Testis (tissue), 2 donors: ENCODE results near the gene BAIAP3.

Experiments used
- CTCF ChIP-seq, 3 experiments: fragments of 450-650 bp in 2 of 3; fragments of 200-600 bp in 1 of 3; sonication (generic) in 1 of 3; IDR thresholded peaks; one replicate each; pipeline ENCODE4 v1.5.1; 2016 to 2019; ENCODE audit warnings: antibody characterized with exemption in 3 of 3, mild to moderate bottlenecking in 2 of 3, moderate library complexity in 1 of 3
- POLR2A ChIP-seq: fragments of 450-650 bp; IDR thresholded peaks from one replicate; pipeline ENCODE4 v1.6.1; 2017; ENCODE audit warnings: antibody characterized with exemption, mild to moderate bottlenecking, moderate library complexity

- no peak for TF ChIP-seq CTCF (IDR thresholded peaks at IDR 0.05)
- TF ChIP-seq POLR2A = no peak
These were observed 31.9 kb upstream of the BAIAP3 start for GRCh38 chr16:1301562-1301961.
